ENCODE data around the gene CARMIL1. TPM values are rescaled to one million over a fixed set of nuclear protein-coding genes. Genes with fewer than 3 reads are reported as not detected.

The CARMIL1 gene
- total RNA-seq, 3 donors from 2014 or later = 23.6 to 53.0 (median 33.5) TPM

DNA sequence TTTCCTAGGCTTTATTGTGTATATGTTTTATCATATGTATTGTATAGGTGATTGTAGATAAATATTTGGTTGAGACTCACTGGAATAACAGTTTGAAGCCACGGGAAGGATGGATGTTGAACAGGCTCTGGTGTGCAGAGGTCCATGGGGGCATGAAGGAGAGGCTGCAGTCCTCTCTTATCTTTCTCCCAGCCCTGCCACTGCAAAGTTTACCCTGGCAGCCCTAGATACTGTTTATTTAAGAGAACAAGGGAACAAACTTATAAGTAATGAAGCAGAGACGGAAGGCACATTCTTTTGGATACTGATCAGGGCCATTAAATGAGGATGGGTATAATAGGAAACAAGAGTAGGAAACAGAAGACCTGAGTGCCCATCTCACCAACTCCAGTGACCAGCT is 269.3 kb downstream of the CARMIL1 start:
- Histone ChIP-seq H3K9me3 (no peaks in the 10 kb centered on the region), H3K27ac (no peak overlapping the region), H3K36me3 (no peaks in the 10 kb centered on the region), H3K4me1 (no peaks in the 10 kb centered on the region), H3K4me3 (no peak overlapping the region), H3K27me3 (no peaks in the 10 kb centered on the region)
- TF ChIP-seq POLR2AphosphoS5 (IDR thresholded peaks at IDR 0.05) = no peak
- no peak for TF ChIP-seq POLR2A (IDR thresholded peaks at IDR 0.05)
- TF ChIP-seq, protein P1, sequence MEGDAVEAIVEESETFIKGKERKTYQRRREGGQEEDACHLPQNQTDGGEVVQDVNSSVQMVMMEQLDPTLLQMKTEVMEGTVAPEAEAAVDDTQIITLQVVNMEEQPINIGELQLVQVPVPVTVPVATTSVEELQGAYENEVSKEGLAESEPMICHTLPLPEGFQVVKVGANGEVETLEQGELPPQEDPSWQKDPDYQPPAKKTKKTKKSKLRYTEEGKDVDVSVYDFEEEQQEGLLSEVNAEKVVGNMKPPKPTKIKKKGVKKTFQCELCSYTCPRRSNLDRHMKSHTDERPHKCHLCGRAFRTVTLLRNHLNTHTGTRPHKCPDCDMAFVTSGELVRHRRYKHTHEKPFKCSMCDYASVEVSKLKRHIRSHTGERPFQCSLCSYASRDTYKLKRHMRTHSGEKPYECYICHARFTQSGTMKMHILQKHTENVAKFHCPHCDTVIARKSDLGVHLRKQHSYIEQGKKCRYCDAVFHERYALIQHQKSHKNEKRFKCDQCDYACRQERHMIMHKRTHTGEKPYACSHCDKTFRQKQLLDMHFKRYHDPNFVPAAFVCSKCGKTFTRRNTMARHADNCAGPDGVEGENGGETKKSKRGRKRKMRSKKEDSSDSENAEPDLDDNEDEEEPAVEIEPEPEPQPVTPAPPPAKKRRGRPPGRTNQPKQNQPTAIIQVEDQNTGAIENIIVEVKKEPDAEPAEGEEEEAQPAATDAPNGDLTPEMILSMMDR (IDR thresholded peaks at IDR 0.05) = no peak
- intact Hi-C loops (cut with DNase I; ENCODE audit: low total_unique reads) = no loop called here
- no peak for DNase-seq (ENCODE audit: low spot score in 2 of 2)

DNA sequence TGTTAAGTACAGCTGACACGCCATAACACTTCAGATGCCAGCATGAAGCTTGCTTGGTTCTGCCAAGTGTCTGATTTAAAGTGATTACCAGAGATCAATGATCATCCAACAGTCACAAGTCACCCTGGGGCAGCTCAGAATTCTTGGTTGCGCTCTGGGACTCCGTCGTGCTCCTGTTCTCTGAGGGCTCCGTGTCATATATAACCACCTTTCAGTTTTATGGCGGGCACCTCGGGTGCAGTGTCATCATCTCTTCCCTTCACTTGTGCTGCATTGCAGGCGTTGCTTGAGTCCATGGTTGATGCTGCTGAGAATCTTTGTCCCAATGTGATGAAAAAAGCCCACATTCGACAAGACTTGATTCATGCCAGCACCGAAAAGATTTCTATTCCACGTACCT is 271.5 kb downstream of the CARMIL1 start:
- intact Hi-C loops (cut with DNase I; ENCODE audit: low total_unique reads) = no loop called here
- no peak overlapping the region for H3K27ac ChIP-seq
- DNase-seq (ENCODE audit: low spot score in 2 of 2) = no peak

DNA sequence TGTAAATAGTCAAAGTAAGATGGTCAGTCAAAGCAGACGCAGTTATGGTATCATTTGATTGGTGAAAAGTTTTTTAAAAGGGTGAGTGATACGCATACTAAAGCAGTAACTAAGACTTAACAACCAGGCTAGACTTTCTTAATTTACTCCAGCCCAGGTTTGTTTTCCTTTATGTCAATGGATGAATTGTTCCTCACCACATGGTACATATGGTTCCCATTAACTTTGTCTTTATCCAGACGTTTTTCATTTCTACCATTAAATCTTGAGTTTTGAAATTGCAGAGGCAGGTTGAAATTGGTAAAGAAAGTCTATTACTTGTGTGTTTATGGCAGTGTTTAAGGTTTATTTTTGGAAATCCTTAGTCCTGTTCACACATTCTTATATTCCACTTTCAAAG is 274.3 kb downstream of the CARMIL1 start:
- no peak overlapping the region for H3K4me3 ChIP-seq
- H3K4me1 ChIP-seq = no peaks in the 10 kb centered on the region
- no peak for DNase-seq (ENCODE audit: low spot score in 2 of 2)
- intact Hi-C loops (cut with DNase I; ENCODE audit: low total_unique reads) = no loop called here
- TF ChIP-seq POLR2AphosphoS5 (IDR thresholded peaks at IDR 0.05) = no peak
- no peaks in the 10 kb centered on the region for H3K36me3 ChIP-seq
- H3K27ac ChIP-seq = no peak overlapping the region
- H3K9me3 ChIP-seq = no peaks in the 10 kb centered on the region
- no peaks in the 10 kb centered on the region for H3K27me3 ChIP-seq

More for the DNA sequence above, 271.5 kb downstream of the CARMIL1 start:
- TF ChIP-seq, protein P1 (IDR thresholded peaks at IDR 0.05) = no peak
- TF ChIP-seq POLR2AphosphoS5 (IDR thresholded peaks at IDR 0.05) (no peak), POLR2A (IDR thresholded peaks at IDR 0.05) (no peak)
- Histone ChIP-seq H3K4me3 (no peak overlapping the region), H3K36me3 (no peaks in the 10 kb centered on the region), H3K9me3 (no peaks in the 10 kb centered on the region), H3K27me3 (no peaks in the 10 kb centered on the region), H3K4me1 (no peaks in the 10 kb centered on the region)

DNA sequence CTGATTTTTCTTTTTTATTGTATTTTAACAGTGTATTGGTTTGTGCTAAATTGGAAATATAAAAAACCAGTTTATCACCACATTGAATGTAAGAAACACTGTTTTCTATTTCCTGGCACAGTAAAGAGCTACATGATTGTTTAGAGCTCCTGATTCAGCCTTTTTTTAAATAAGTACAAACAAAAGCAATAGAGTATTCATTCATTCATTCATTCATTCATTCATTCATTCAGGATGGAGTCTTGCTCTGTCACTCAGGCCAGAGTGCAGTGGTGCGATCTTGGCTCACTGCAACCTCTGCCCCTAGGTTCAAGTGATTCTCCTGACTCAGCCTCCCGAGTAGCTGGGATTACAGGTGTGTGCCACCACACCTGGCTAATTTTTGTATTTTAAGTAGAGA is 276.0 kb downstream of the CARMIL1 start:
- H3K36me3 ChIP-seq = no peaks in the 10 kb centered on the region
- intact Hi-C loops (cut with DNase I; ENCODE audit: low total_unique reads) = no loop called here
- DNase-seq (ENCODE audit: low spot score in 2 of 2) = no peak
- no peak overlapping the region for H3K27ac ChIP-seq
- no peaks in the 10 kb centered on the region for H3K9me3 ChIP-seq
- TF ChIP-seq, protein P1 (IDR thresholded peaks at IDR 0.05) = no peak
- TF ChIP-seq POLR2A (IDR thresholded peaks at IDR 0.05) (no peak), POLR2AphosphoS5 (IDR thresholded peaks at IDR 0.05) (no peak)
- no peaks in the 10 kb centered on the region for H3K27me3 ChIP-seq
- no peak overlapping the region for H3K4me3 ChIP-seq
- no peaks in the 10 kb centered on the region for H3K4me1 ChIP-seq

DNA sequence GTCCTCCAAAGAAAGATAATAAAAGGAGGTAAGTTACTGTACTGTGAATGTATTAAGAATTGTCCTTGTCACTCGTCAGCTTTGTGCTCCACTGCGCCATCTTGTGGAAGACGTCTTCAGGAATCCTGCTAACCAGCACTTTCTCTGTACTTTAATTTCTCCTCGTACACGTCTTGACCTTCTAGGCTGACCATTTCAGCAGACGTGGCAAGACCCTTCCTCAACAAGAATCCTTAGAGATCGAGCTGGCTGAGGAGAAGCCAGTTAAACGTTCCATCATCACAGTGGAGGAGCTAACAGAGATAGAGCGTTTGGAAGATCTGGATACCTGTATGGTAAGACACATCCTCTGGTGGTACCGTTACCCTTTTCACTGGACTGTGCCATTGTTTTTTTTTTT is 277.3 kb downstream of the CARMIL1 start:
- intact Hi-C loops (cut with DNase I; ENCODE audit: low total_unique reads) = no loop called here
- no peaks in the 10 kb centered on the region for H3K36me3 ChIP-seq
- TF ChIP-seq, protein P1 (IDR thresholded peaks at IDR 0.05) = peak; percentile 31 to 68 (median 53)
- no peak for TF ChIP-seq POLR2A (IDR thresholded peaks at IDR 0.05)
- H3K27ac ChIP-seq = no peak overlapping the region
- DNase-seq (ENCODE audit: low spot score in 2 of 2) = peak; percentile 58 to 77
- H3K4me3 ChIP-seq = no peak overlapping the region
- no peaks in the 10 kb centered on the region for H3K27me3 ChIP-seq
- H3K4me1 ChIP-seq = no peaks in the 10 kb centered on the region
- H3K9me3 ChIP-seq = no peaks in the 10 kb centered on the region

All from breast epithelium (tissue), 4 donors.